AG04450 (cell line): ENCODE measurements around the gene ATG4C. TPM values are rescaled to one million over a fixed set of nuclear protein-coding genes. Genes with fewer than 3 reads are reported as not detected.
"Not testable (repeated sequence)": the region's sequence is repeated elsewhere in the genome, so short reads cannot be mapped to it uniquely, and the experiment has no call there.

Experiments used
- CTCF ChIA-PET: fragments of 300-600, 350-600 bp; formaldehyde crosslinking; extraction: SDS; loops from one replicate; lab custom pipeline; 2022; ENCODE audit warnings: antibody characterized with exemption, inconsistent platforms; lab: Charles Lee
- POLR2A ChIA-PET: fragments of 350-600 bp; formaldehyde crosslinking; extraction: SDS; loops from one replicate; lab custom pipeline; 2021; ENCODE audit warnings: antibody characterized with exemption, inconsistent platforms; lab: Yijun Ruan, JAX
- DNase-seq: peaks from one replicate; pipeline ENCODE4 v3.0.0-alpha.2; 2011; ENCODE audit warnings: low read depth, low spot score
- H3K27ac ChIP-seq: one replicate; pipeline ENCODE4 v1.5.1; 2012; ENCODE audit warnings: low read depth, low read length, control low read depth
- H3K27me3 ChIP-seq: one replicate; pipeline ENCODE4 v1.6.0; 2012; ENCODE audit warnings: low read length; ENCODE audit not compliant: control insufficient read depth, insufficient read depth
- H3K4me3 ChIP-seq: 2 replicates; pipeline ENCODE4 v1.5.1; 2011; ENCODE audit warnings: mild to moderate bottlenecking, low read depth, low read length, control low read depth
- H3K9me3 ChIP-seq: 2 replicates; pipeline ENCODE4 v1.5.1; 2012; ENCODE audit warnings: low read length; ENCODE audit not compliant: control insufficient read depth, insufficient read depth
- CTCF ChIP-seq: IDR thresholded peaks from 2 replicates; pipeline ENCODE4 v1.5.1; 2011; ENCODE audit warnings: low read depth, low read length, control low read depth, inconsistent platforms
- polyA plus RNA-seq: library from polyadenylated mRNA; depleted of rRNA; stranded (reverse); fragments of >200 nt; gene quantifications from 2 replicates; pipeline ENCODE4 v1.2.3, GENCODE V29; 2011

The ATG4C gene
- polyA plus RNA-seq, 1 experiment, result 12.0 TPM

GRCh38 chr1:62761223-62761870 lies 22.6 kb upstream of the ATG4C start:
- CTCF ChIA-PET, result not testable (repeated sequence)

GRCh38 chr1:62762027-62762426 lies 21.9 kb upstream of the ATG4C start:
- CTCF ChIA-PET, result interaction anchor here (1.8 kb wide), 1 partner anchor 16 kb away, joined by 4 read pairs; no protein-coding TSS in a partner anchor
- H3K4me3 ChIP-seq, H3K27me3 ChIP-seq, DNase-seq, H3K9me3 ChIP-seq, POLR2A ChIA-PET, H3K27ac ChIP-seq: not testable (repeated sequence)

More at GRCh38 chr1:62761223-62761870, 22.6 kb upstream of the ATG4C start:
- H3K27ac ChIP-seq, H3K9me3 ChIP-seq, DNase-seq, H3K4me3 ChIP-seq, H3K27me3 ChIP-seq, POLR2A ChIA-PET: not testable (repeated sequence)

- Histone ChIP-seq H3K9me3 (peaks cover 8% of the 10 kb centered on the region; the same call in 1 of the 2 replicates), H3K27ac (no peak overlapping the region), H3K27me3 (no peaks in the 10 kb centered on the region), H3K4me3 (no peak overlapping the region)
- TF ChIP-seq CTCF, result no peak
- ChIA-PET CTCF (interaction anchor here (1.4 kb wide), 1 partner anchor 19 kb away, joined by 5 read pairs; no protein-coding TSS in a partner anchor), POLR2A (no interaction called here)
- DNase-seq, result no peak
These were observed 18.0 kb upstream of the ATG4C start for GRCh38 chr1:62765981-62766380.

GRCh38 chr1:62768551-62768950 lies 15.4 kb upstream of the ATG4C start:
- H3K27ac ChIP-seq, DNase-seq, H3K27me3 ChIP-seq, H3K4me3 ChIP-seq, H3K9me3 ChIP-seq: not testable (repeated sequence)
- CTCF ChIA-PET, result interaction anchor here (1.0 kb wide), 2 partner anchors 20 to 23 kb away, joined by 3 to 4 read pairs; no protein-coding TSS in a partner anchor
- POLR2A ChIA-PET, result interaction anchor here (0.7 kb wide), 1 partner anchor 608 kb away, joined by 6 read pairs; no protein-coding TSS in a partner anchor

GRCh38 chr1:62772607-62773295 lies 11.2 kb upstream of the ATG4C start:
- H3K27ac ChIP-seq, result no peak overlapping the region
- no peak overlapping the region for H3K4me3 ChIP-seq
- no peak for DNase-seq
- H3K9me3 ChIP-seq, result no peaks in the 10 kb centered on the region
- ChIA-PET CTCF (no interaction called here), POLR2A (no interaction called here)
- TF ChIP-seq CTCF, result no peak
- peaks cover 2% of the 10 kb centered on the region for H3K27me3 ChIP-seq

- no peak overlapping the region for H3K4me3 ChIP-seq
- ChIA-PET CTCF (no interaction called here), POLR2A (no interaction called here)
- H3K27ac ChIP-seq, result no peak overlapping the region
- no peaks in the 10 kb centered on the region for H3K9me3 ChIP-seq
- no peak for TF ChIP-seq CTCF
- DNase-seq, result no peak
- peaks cover 6% of the 10 kb centered on the region for H3K27me3 ChIP-seq
These were observed 9.9 kb upstream of the ATG4C start for GRCh38 chr1:62774006-62774405.
